Effector memory CD8-positive, alpha-beta T cell (primary cell): Measurements from ENCODE around the gene SEPTIN5.

Source experiments
- ATAC-seq: fragments of 150-1000 bp; cut with Tn5 transposase; replicated peaks from 2 replicates; pipeline ENCODE4 v1.10.0; 2021; ENCODE audit warnings: mild to moderate bottlenecking, moderate library complexity
- DNase-seq, 3 experiments: peaks; one replicate each; pipeline ENCODE4 v3.0.0; 2021
- H3K27ac Mint-ChIP-seq, 2 donors: one replicate each; pipeline ENCODE4 v1.8.0; 2022; ENCODE audit warnings: mild to moderate bottlenecking in 2 of 2, mixed read lengths in 2 of 2, moderate library complexity in 2 of 2
- H3K27me3 Mint-ChIP-seq, 2 donors: one replicate each; pipeline ENCODE4 v1.8.0; 2022; ENCODE audit warnings: mixed read lengths in 2 of 2
- H3K36me3 Mint-ChIP-seq: one replicate; pipeline ENCODE4 v1.8.0; 2022; ENCODE audit warnings: mild to moderate bottlenecking, moderate library complexity, mixed read lengths; ENCODE audit not compliant: insufficient read depth
- H3K4me1 Mint-ChIP-seq, 2 donors: one replicate each; pipeline ENCODE4 v1.8.0; 2022; ENCODE audit warnings: low read depth in 2 of 2, mixed read lengths in 2 of 2
- H3K4me3 Mint-ChIP-seq, 2 donors: one replicate each; pipeline ENCODE4 v1.8.0; 2022; ENCODE audit warnings: mild to moderate bottlenecking in 2 of 2, mixed read lengths in 2 of 2, moderate library complexity in 2 of 2
- H3K9me3 Mint-ChIP-seq, 2 donors: one replicate each; pipeline ENCODE4 v1.8.0; 2022; ENCODE audit warnings: mixed read lengths in 2 of 2

Gene SEPTIN5

GRCh38 chr22:19743651-19744050 lies 29.3 kb downstream of the SEPTIN5 start:
- no peak overlapping the region for H3K27ac Mint-ChIP-seq
- H3K4me1 Mint-ChIP-seq = no peaks in the 10 kb centered on the region
- H3K4me3 Mint-ChIP-seq = no peak overlapping the region
- DNase-seq (no peak), ATAC-seq (no peak)
- H3K27me3 Mint-ChIP-seq = peaks cover 0 to 11% of the 10 kb centered on the region in 2 donors
- H3K9me3 Mint-ChIP-seq = no peaks in the 10 kb centered on the region
- no peaks in the 10 kb centered on the region for H3K36me3 Mint-ChIP-seq

- H3K4me1 Mint-ChIP-seq = no peaks in the 10 kb centered on the region
- ATAC-seq = no peak
- no peaks in the 10 kb centered on the region for H3K9me3 Mint-ChIP-seq
- peaks cover 0 to 19% of the 10 kb centered on the region in 2 donors for H3K27me3 Mint-ChIP-seq
- DNase-seq = no peak
- peak overlapping the region in 1 of 2 donors; percentile 53 for H3K27ac Mint-ChIP-seq
- H3K4me3 Mint-ChIP-seq = no peak overlapping the region
- H3K36me3 Mint-ChIP-seq = no peaks in the 10 kb centered on the region
Measured at GRCh38 chr22:19744350-19745006, 30.2 kb downstream of the SEPTIN5 start.

- peak overlapping the region in 1 of 2 donors; percentile 53 for H3K27ac Mint-ChIP-seq
- no peak for DNase-seq
- H3K36me3 Mint-ChIP-seq = no peaks in the 10 kb centered on the region
- no peak for ATAC-seq
- no peaks in the 10 kb centered on the region for H3K9me3 Mint-ChIP-seq
- peaks cover 0 to 11% of the 10 kb centered on the region in 2 donors for H3K27me3 Mint-ChIP-seq
- H3K4me1 Mint-ChIP-seq = no peaks in the 10 kb centered on the region
- H3K4me3 Mint-ChIP-seq = no peak overlapping the region
Measured at GRCh38 chr22:19745155-19746101, 31.1 kb downstream of the SEPTIN5 start.

- no peaks in the 10 kb centered on the region for H3K4me1 Mint-ChIP-seq
- no peaks in the 10 kb centered on the region for H3K9me3 Mint-ChIP-seq
- H3K27me3 Mint-ChIP-seq = peaks cover 6 to 23% of the 10 kb centered on the region in 2 donors
Measured at GRCh38 chr22:19746726-19747125, 32.4 kb downstream of the SEPTIN5 start.

GRCh38 chr22:19747551-19747950 lies 33.2 kb downstream of the SEPTIN5 start:
- no peaks in the 10 kb centered on the region for H3K4me1 Mint-ChIP-seq
- no peaks in the 10 kb centered on the region for H3K9me3 Mint-ChIP-seq
- no peaks in the 10 kb centered on the region for H3K36me3 Mint-ChIP-seq
- H3K27ac Mint-ChIP-seq = no peak overlapping the region
- H3K27me3 Mint-ChIP-seq = peaks cover 9 to 31% of the 10 kb centered on the region in 2 donors
- H3K4me3 Mint-ChIP-seq = no peak overlapping the region
- DNase-seq (no peak), ATAC-seq (no peak)

More at GRCh38 chr22:19746726-19747125, 32.4 kb downstream of the SEPTIN5 start:
- no peak overlapping the region for H3K4me3 Mint-ChIP-seq
- no peak overlapping the region for H3K27ac Mint-ChIP-seq
- no peaks in the 10 kb centered on the region for H3K36me3 Mint-ChIP-seq
- no peak for DNase-seq
- no peak for ATAC-seq

- no peak for DNase-seq
- Mint-ChIP-seq H3K9me3 (no peaks in the 10 kb centered on the region), H3K36me3 (no peaks in the 10 kb centered on the region), H3K4me1 (no peaks in the 10 kb centered on the region), H3K27me3 (peaks cover 15 to 37% of the 10 kb centered on the region in 2 donors), H3K27ac (no peak overlapping the region), H3K4me3 (no peak overlapping the region)
- ATAC-seq = no peak
Measured at GRCh38 chr22:19748139-19748538, 33.8 kb downstream of the SEPTIN5 start.

GRCh38 chr22:19748991-19749664 lies 34.8 kb downstream of the SEPTIN5 start:
- no peak for ATAC-seq
- H3K27ac Mint-ChIP-seq = peak overlapping the region in 1 of 2 donors; percentile 16

GRCh38 chr22:19749876-19750275 lies 35.6 kb downstream of the SEPTIN5 start:
- Mint-ChIP-seq H3K9me3 (no peaks in the 10 kb centered on the region), H3K4me3 (no peak overlapping the region), H3K4me1 (no peaks in the 10 kb centered on the region), H3K27me3 (peaks cover 25 to 55% of the 10 kb centered on the region in 2 donors), H3K27ac (no peak overlapping the region), H3K36me3 (no peaks in the 10 kb centered on the region)
- ATAC-seq (no peak), DNase-seq (no peak)

More at GRCh38 chr22:19748991-19749664, 34.8 kb downstream of the SEPTIN5 start:
- Mint-ChIP-seq H3K9me3 (no peaks in the 10 kb centered on the region), H3K4me3 (no peak overlapping the region), H3K36me3 (no peaks in the 10 kb centered on the region), H3K4me1 (no peaks in the 10 kb centered on the region), H3K27me3 (peaks cover 20 to 47% of the 10 kb centered on the region in 2 donors)
- no peak for DNase-seq

- no peak overlapping the region for H3K27ac Mint-ChIP-seq
- peaks cover 1 to 2% of the 10 kb centered on the region in 2 donors for H3K4me1 Mint-ChIP-seq
- H3K9me3 Mint-ChIP-seq = no peaks in the 10 kb centered on the region
- ATAC-seq (no peak), DNase-seq (no peak)
- H3K4me3 Mint-ChIP-seq = no peak overlapping the region
- H3K27me3 Mint-ChIP-seq = peaks cover 28 to 64% of the 10 kb centered on the region in 2 donors
- H3K36me3 Mint-ChIP-seq = no peaks in the 10 kb centered on the region
Measured at GRCh38 chr22:19750507-19751490, 36.5 kb downstream of the SEPTIN5 start.

GRCh38 chr22:19751497-19752245 lies 37.4 kb downstream of the SEPTIN5 start:
- H3K9me3 Mint-ChIP-seq = no peaks in the 10 kb centered on the region
- H3K4me3 Mint-ChIP-seq = no peak overlapping the region
- no peak for DNase-seq
- H3K4me1 Mint-ChIP-seq = peaks cover 4 to 8% of the 10 kb centered on the region in 2 donors
- peaks cover 35 to 73% of the 10 kb centered on the region in 2 donors for H3K27me3 Mint-ChIP-seq
- no peak for ATAC-seq
- H3K27ac Mint-ChIP-seq = no peak overlapping the region
- H3K36me3 Mint-ChIP-seq = no peaks in the 10 kb centered on the region

GRCh38 chr22:19753090-19753842 lies 39.0 kb downstream of the SEPTIN5 start:
- Mint-ChIP-seq H3K27ac (no peak overlapping the region), H3K4me3 (no peak overlapping the region), H3K36me3 (no peaks in the 10 kb centered on the region), H3K4me1 (peaks cover 14% of the 10 kb centered on the region in 2 donors), H3K9me3 (no peaks in the 10 kb centered on the region), H3K27me3 (peaks cover 46 to 88% of the 10 kb centered on the region in 2 donors)
- DNase-seq (no peak), ATAC-seq (no peak)
